HL-60 (cell line): ENCODE results near the gene STX4.

ENCODE experiments used
- DNase-seq, 2 experiments: peaks; one replicate each; pipeline ENCODE4 v3.0.0-alpha.2; 2010 to 2020; ENCODE audit warnings: low read depth in 1 of 2, low spot score in 1 of 2
- H3K27ac ChIP-seq: fragments of 250-450 bp; sonication (Bioruptor Pico); replicated peaks from 2 replicates; pipeline ENCODE4 v1.5.1; 2020; ENCODE audit warnings: mild to moderate bottlenecking, moderate library complexity
- H3K27me3 ChIP-seq: fragments of 250-450 bp; sonication (Bioruptor Pico); 2 replicates; pipeline ENCODE4 v1.5.1; 2021; ENCODE audit warnings: mild to moderate bottlenecking, moderate library complexity; ENCODE audit not compliant: insufficient read depth, poor library complexity, severe bottlenecking
- H3K4me3 ChIP-seq: replicated peaks from 2 replicates; pipeline ENCODE4 v1.5.1; 2011; ENCODE audit warnings: mild to moderate bottlenecking, control low read depth, low read length; ENCODE audit not compliant: insufficient read depth
- CTCF ChIP-seq: IDR thresholded peaks from one replicate; pipeline ENCODE4 v1.5.1; 2011; ENCODE audit warnings: low read length, control low read depth, inconsistent platforms; ENCODE audit not compliant: insufficient read depth
- GABPA ChIP-seq: IDR thresholded peaks from 2 replicates; pipeline ENCODE4 v1.6.1; 2012; ENCODE audit warnings: low read depth
- POLR2AphosphoS5 ChIP-seq: IDR thresholded peaks from 2 replicates; pipeline ENCODE4 v1.6.1; 2012; ENCODE audit warnings: low read depth
- REST ChIP-seq: IDR thresholded peaks from 2 replicates; pipeline ENCODE4 v1.6.1; 2012; ENCODE audit warnings: low read depth; ENCODE audit not compliant: insufficient replicate concordance
- SPI1 ChIP-seq: IDR thresholded peaks from 2 replicates; pipeline ENCODE4 v1.6.1; 2012; ENCODE audit warnings: low read depth, mild to moderate bottlenecking, borderline replicate concordance

Gene STX4

GRCh38 chr16:31023252-31023602 is 10.1 kb upstream of the STX4 start:
- no peak overlapping the region for H3K27ac ChIP-seq
- no peak overlapping the region for H3K4me3 ChIP-seq
- TF ChIP-seq SPI1 (no peak), REST (no peak), POLR2AphosphoS5 (no peak), GABPA (no peak), CTCF (no peak)
- H3K27me3 ChIP-seq = no peaks in the 10 kb centered on the region
- no peak for DNase-seq

GRCh38 chr16:31023627-31024226 is 9.6 kb upstream of the STX4 start:
- Histone ChIP-seq H3K4me3 (no peak overlapping the region), H3K27ac (no peak overlapping the region), H3K27me3 (no peaks in the 10 kb centered on the region)
- no peak for DNase-seq
- TF ChIP-seq CTCF (no peak), GABPA (no peak), REST (no peak), POLR2AphosphoS5 (no peak), SPI1 (no peak)

GRCh38 chr16:31025339-31025738 is 8.0 kb upstream of the STX4 start:
- no peak overlapping the region for H3K27ac ChIP-seq
- no peak overlapping the region for H3K4me3 ChIP-seq
- TF ChIP-seq REST (no peak), GABPA (no peak), POLR2AphosphoS5 (no peak), CTCF (no peak), SPI1 (no peak)
- H3K27me3 ChIP-seq = no peaks in the 10 kb centered on the region
- no peak for DNase-seq
